NCI-H2029 (cell line): ENCODE measurements around the gene TDRD10.

Experiments
- DNase-seq: peaks from one replicate; lab custom pipeline; 2025; lab: John Stamatoyannopoulos, UW

The TDRD10 gene

GRCh38 chr1:154502066-154502743, at the start of gene TDRD10, which contains the start of gene SHE:
TSS of gene TDRD10 (plus strand) at chr1:154502219. CDS start at chr1:154506904, 4,685 bp downstream.
TSS of gene SHE (minus strand) at chr1:154502412. CDS start at chr1:154502026, 386 bp downstream.
- DNase-seq, result no peak

- DNase-seq, result no peak
These were observed 48.9 kb upstream of the TDRD10 start for GRCh38 chr1:154453161-154453560.

DNA sequence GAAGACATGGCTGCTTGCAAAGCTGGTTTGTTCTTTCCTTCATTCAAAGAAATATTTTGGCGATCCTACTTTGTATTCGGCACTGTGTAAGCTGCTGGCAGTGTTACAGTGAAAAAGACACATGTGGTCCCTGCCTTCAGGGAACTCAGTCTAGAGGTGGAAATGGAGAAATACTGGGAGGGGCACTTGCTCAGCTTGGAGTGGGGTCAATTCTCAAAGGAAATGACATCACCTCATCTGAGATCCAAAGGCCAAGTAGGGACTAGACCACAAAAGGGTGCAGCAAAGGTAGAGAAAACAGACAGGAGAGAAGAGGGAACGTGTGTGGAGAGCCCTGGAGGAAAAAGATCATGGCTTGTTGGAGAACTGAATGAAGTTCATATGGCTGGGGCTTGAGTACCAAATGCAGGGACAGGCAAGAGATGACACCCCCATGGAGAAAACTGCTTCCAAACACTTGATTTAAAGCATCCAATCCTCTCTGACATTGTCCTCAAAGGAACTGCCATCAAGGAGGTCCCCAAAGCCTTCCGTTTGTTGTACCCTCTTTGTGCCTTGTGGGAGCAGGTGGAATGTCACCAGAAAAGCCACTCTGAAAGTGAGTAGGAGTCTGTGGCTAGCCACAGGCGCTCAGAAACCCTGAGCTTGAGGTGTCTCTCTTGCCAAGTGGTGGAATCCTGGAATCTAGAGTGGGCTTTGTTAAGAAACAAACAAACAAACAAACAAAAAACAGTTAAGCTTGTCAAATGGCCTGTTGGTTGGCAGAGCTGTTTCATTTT, 48.3 kb upstream of the TDRD10 start:
- DNase-seq, result peak; percentile 58

GRCh38 chr1:154454386-154455120, 47.5 kb upstream of the TDRD10 start:
- DNase-seq, result no peak

DNA sequence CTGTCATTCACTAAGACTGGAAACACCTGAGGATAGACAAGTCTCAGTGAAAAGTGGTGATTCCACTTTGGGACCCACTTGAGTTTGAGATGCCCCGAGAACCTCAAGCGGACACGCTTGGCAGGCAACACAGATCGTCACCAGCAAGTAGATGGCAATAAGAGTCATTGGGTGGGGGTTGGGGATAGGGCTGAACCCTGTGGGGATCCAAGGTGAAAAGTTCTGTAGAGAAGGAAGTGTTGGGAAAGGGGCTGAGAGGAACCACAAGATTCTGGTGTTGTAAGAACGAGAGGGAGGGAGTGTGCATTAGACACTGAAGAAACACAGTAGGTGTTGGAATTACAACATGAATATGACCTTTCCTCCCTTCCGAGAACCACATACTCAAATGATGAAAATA, 45.4 kb upstream of the TDRD10 start:
- no peak for DNase-seq

DNA sequence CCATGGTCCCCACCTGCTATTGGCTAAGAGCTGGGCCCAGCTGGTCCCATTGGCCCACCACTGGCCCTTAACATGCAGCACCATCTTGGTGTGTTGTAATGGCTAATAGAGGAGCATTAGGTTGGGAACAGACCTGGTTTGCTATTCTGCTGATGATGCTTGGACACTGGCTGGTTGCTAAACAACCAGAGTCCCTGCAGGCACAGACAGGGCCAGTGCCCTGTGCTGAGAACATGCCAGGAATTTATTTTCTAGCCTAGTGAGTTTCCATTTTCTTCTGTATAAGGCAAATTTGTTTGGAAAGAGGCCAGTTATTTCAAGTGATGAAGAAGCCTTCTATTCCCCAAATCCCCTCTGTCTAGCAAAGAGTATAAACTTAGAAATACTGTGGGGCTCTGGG, 42.9 kb upstream of the TDRD10 start:
- DNase-seq, result no peak

GRCh38 chr1:154460695-154461260, 41.2 kb upstream of the TDRD10 start:
- no peak for DNase-seq

GRCh38 chr1:154463512-154463990, 38.5 kb upstream of the TDRD10 start:
- no peak for DNase-seq

DNA sequence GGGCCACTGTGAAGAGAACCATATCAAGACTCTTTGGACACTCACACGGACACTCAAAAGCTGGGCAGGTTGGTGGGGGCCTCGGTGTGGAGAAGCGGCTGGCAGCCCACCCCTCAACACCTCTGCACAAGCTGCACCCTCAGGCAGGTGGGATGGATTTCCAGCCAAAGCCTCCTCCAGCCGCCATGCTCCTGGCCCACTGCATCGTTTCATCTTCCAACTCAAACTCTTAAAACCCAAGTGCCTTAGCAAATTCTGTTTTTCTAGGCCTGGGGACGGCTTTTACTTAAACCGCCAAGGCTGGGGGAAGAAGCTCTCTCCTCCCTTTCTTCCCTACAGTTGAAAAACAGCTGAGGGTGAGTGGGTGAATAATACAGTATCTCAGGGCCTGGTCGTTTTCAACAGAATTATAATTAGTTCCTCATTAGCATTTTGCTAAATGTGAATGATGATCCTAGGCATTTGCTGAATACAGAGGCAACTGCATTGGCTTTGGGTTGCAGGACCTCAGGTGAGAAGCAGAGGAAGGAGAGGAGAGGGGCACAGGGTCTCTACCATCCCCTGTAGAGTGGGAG, 36.3 kb upstream of the TDRD10 start:
- no peak for DNase-seq

GRCh38 chr1:154466206-154466605, 35.8 kb upstream of the TDRD10 start:
- DNase-seq, result no peak

- no peak for DNase-seq
These were observed 35.0 kb upstream of the TDRD10 start for GRCh38 chr1:154466921-154467417.

DNA sequence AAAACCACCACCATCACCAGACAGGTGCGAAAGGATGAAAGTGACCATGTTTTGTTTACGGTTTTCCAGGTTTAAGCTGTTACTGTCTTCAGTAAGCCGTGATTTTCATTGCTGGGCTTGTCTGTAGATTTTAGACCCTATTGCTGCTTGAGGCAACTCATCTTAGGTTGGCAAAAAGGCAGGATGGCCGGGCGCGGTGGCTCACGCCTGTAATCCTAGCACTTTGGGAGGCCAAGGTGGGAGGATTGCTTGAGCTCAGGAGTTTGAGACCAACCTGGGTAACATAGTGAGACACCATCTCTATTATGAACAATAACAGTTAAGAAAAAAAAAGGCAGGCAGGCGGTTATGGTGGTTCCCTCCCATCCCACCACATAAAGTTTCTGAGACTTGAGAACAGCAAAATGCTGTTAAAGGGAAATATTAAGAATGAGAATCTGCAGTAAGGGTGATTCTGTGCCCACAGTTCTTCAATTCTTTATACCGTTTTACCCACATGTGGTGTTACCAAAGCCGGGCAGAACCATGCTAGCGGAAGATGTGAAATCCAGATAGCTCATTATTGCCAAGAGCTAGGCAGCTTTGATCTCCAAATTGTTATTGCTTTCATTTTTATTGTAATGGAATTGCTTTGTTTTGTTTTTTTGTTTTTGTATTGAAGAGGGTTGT, 34.5 kb upstream of the TDRD10 start:
- DNase-seq, result no peak

DNA sequence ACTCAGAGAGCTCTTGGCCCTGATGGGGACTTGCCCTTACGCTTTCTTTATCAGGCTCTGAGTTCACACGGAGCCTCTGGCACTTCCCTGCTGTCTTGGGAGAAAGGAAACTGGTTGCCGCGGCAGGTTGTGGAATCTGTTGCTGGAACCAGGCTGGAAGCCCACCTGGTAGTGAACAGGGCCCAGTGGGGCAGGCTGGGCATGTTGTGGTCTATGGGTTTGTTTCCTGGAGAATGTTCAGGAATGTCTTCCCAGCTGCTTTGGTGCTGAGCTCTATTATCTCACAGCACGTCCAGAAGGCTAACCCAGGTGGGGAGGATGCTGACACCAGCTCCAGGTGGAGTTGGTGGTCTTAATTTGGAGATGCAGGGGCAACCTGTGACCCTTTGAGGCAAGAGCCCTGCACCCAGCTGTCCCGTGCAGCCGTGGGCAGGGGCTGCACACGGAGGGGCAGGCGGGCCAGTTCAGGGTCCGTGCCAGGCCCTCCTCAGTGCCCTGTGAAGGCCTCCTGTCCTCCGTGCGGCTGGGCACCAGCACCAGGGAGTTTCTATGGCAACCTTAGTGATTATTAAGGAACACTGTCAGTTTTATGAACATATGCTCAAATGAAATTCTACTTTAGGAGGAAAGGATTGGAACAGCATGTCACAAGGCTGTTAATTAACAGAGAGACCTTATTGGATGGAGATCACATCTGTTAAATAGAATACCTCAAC, 33.3 kb upstream of the TDRD10 start:
- no peak for DNase-seq

- DNase-seq, result no peak
These were observed 32.0 kb upstream of the TDRD10 start for GRCh38 chr1:154469844-154470560.

GRCh38 chr1:154471304-154471703, 30.7 kb upstream of the TDRD10 start:
- DNase-seq, result no peak

DNA sequence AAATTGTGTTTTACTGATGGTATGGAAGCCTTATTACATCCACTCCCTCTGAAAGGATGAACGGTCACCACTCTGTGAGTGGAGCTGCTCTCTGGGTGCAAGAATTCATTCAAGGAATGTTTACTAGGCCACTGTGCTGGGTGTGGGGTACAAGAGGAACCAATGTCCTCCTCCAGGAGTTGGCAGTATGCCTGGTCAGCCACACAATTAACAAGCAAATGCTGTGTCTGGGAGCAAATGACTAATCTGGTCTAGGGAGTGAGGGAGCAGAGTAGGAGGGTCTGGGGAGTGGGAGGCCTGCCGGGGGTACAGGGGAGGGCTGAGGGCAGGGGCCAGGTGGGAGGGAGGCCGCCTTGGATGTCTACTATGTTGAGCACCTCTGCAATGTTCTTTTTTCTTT, 27.2 kb upstream of the TDRD10 start:
- DNase-seq, result no peak

GRCh38 chr1:154476791-154477190, 25.2 kb upstream of the TDRD10 start:
- DNase-seq, result no peak

- no peak for DNase-seq
These were observed 24.0 kb upstream of the TDRD10 start for GRCh38 chr1:154478013-154478412.

DNA sequence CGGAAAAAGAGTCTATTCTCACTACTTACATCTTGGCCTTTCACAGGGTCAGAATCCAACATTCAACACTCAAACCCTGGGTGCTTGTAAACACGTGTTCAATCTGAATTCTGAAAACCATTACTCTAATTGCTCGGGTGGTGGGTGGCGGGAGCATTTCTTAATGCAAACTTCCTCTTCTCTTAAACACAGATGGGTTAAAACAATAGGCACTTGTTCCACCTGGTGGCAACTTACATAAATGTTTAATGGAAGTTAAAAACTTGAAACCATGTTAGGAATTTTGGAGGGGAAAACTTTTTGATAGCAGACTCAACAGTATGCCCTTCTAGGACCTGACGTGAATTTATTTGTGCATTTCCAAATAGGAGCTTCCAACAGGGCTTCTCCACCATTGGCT, 23.4 kb upstream of the TDRD10 start:
- no peak for DNase-seq
